Fibroblast of the aortic adventitia (primary cell): Measurements from ENCODE around the gene FRAS1. TPM values are rescaled to one million over a fixed set of nuclear protein-coding genes. Genes with fewer than 3 reads are reported as not detected.

Source experiments
- DNase-seq: peaks from one replicate; pipeline ENCODE4 v3.0.0-alpha.2; 2010; ENCODE audit warnings: low read depth
- H3K4me3 ChIP-seq: 2 replicates; pipeline ENCODE4 v1.5.1; 2011; ENCODE audit warnings: low read depth, mild to moderate bottlenecking, control low read depth, low read length, moderate library complexity
- CTCF ChIP-seq: IDR thresholded peaks from 2 replicates; pipeline ENCODE4 v1.5.1; 2011; ENCODE audit warnings: mild to moderate bottlenecking, low read length, control low read depth, inconsistent platforms; ENCODE audit not compliant: insufficient read depth
- small RNA-seq: library from RNA; depleted of rRNA; stranded (forward); fragments of <200 nt; gene quantifications from one replicate; pipeline ENCODE3, GENCODE V24; 2012
- total RNA-seq: library from RNA; depleted of rRNA; stranded (reverse); fragments of >200 nt; gene quantifications from 2 replicates; pipeline ENCODE4 v1.2.3, GENCODE V29; 2012; ENCODE audit warnings: low replicate concordance

The FRAS1 gene
- total RNA-seq, 1 donor = 1.9 TPM

- TF ChIP-seq CTCF = no peak
- no peak for DNase-seq
Measured at GRCh38 chr4:78588894-78589545, 531.9 kb downstream of the FRAS1 start.

GRCh38 chr4:78591404-78591803 is 534.3 kb downstream of the FRAS1 start:
- no peak for TF ChIP-seq CTCF
- DNase-seq = no peak
- H3K4me3 ChIP-seq = no peak overlapping the region

More at GRCh38 chr4:78588894-78589545, 531.9 kb downstream of the FRAS1 start:
- H3K4me3 ChIP-seq = no peak overlapping the region

- no peak for DNase-seq
- no peak overlapping the region for H3K4me3 ChIP-seq
- peak; percentile 33 for TF ChIP-seq CTCF
Measured at GRCh38 chr4:78592088-78592783, 535.1 kb downstream of the FRAS1 start.

Small RNAs within 50 kb of the gene (small RNA-seq; reads per million reads assigned to genes)
- not detected for gene AC114801.3

Other genes with a start within 250 kb of the FRAS1 start
- 16.4 and 22.2 TPM in 2 replicates for gene CNOT6L, start 238.0 kb upstream of the FRAS1 start, total RNA-seq
- 36.7 and 78.7 TPM in 2 replicates for gene MRPL1, start 194.5 kb upstream of the FRAS1 start, total RNA-seq